ENCODE results near the gene GNB5.
"Not testable (repeated sequence)": the region's sequence is repeated elsewhere in the genome, so short reads cannot be mapped to it uniquely, and the experiment has no call there.

Gene GNB5

GRCh38 chr15:52101542-52102323, 89.5 kb downstream of the GNB5 start:
- H3K27me3 ChIP-seq: no peaks in the 10 kb centered on the region
- H3K27ac ChIP-seq: no peak overlapping the region

DNA sequence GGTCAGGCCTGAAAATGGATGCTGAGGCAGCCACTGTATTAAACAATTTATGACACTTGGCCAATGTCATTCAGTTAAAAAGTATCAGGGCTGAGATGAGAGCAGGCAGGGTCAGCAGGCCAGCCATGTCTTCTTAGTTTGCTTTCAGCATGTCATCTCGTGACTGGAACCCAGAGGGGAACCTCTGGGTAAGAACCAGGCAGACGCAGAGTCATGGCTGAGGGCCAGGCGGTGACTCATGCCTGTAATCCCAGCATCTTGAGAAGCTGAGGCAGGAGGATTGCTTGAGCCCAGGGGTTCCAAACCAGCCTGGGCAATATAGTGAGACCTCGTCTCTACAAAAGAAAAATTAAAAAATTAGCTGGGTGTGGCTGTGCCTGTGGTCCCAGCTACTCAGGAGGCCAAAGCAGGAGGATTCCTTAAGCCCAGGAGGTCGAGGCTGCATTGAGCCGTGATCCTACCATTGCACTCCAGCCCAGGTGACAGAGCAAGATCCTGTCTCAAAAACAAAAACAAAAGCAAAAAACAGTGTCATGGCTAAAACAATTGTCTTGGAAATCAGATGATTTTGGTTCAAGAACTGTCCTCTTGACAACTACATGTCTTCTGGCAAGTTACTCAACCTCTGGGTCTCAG, 90.3 kb downstream of the GNB5 start:
- no peak overlapping the region for H3K4me3 ChIP-seq (ENCODE audit: low read depth in 1 of 2, low read length in 1 of 2)
- no peaks in the 10 kb centered on the region for H3K36me3 ChIP-seq
- no peaks in the 10 kb centered on the region for H3K9me3 ChIP-seq
- no peak overlapping the region for H3K27ac ChIP-seq
- no peaks in the 10 kb centered on the region for H3K27me3 ChIP-seq
- no peaks in the 10 kb centered on the region for H3K4me1 ChIP-seq (ENCODE audit: control insufficient read depth in 1 of 2, insufficient read depth in 1 of 2, low read depth in 1 of 2, low read length in 1 of 2)
- TF ChIP-seq, protein P1, sequence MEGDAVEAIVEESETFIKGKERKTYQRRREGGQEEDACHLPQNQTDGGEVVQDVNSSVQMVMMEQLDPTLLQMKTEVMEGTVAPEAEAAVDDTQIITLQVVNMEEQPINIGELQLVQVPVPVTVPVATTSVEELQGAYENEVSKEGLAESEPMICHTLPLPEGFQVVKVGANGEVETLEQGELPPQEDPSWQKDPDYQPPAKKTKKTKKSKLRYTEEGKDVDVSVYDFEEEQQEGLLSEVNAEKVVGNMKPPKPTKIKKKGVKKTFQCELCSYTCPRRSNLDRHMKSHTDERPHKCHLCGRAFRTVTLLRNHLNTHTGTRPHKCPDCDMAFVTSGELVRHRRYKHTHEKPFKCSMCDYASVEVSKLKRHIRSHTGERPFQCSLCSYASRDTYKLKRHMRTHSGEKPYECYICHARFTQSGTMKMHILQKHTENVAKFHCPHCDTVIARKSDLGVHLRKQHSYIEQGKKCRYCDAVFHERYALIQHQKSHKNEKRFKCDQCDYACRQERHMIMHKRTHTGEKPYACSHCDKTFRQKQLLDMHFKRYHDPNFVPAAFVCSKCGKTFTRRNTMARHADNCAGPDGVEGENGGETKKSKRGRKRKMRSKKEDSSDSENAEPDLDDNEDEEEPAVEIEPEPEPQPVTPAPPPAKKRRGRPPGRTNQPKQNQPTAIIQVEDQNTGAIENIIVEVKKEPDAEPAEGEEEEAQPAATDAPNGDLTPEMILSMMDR (IDR thresholded peaks at IDR 0.05): no peak

More at GRCh38 chr15:52101542-52102323, 89.5 kb downstream of the GNB5 start:
- TF ChIP-seq, protein P1 (IDR thresholded peaks at IDR 0.05): no peak
- no peaks in the 10 kb centered on the region for H3K9me3 ChIP-seq
- no peaks in the 10 kb centered on the region for H3K36me3 ChIP-seq
- no peak overlapping the region for H3K4me3 ChIP-seq (ENCODE audit: low read depth in 1 of 2, low read length in 1 of 2)
- no peaks in the 10 kb centered on the region for H3K4me1 ChIP-seq (ENCODE audit: control insufficient read depth in 1 of 2, insufficient read depth in 1 of 2, low read depth in 1 of 2, low read length in 1 of 2)

- Histone ChIP-seq H3K4me3 (ENCODE audit: low read depth in 1 of 2, low read length in 1 of 2) (no peak overlapping the region), H3K4me1 (ENCODE audit: control insufficient read depth in 1 of 2, insufficient read depth in 1 of 2, low read depth in 1 of 2, low read length in 1 of 2) (no peaks in the 10 kb centered on the region), H3K9me3 (no peaks in the 10 kb centered on the region), H3K27me3 (no peaks in the 10 kb centered on the region), H3K27ac (no peak overlapping the region), H3K36me3 (no peaks in the 10 kb centered on the region)
- TF ChIP-seq, protein P1 (IDR thresholded peaks at IDR 0.05): no peak
Observed at GRCh38 chr15:52099651-52100272, 91.4 kb downstream of the GNB5 start.

GRCh38 chr15:52098323-52098722, 92.9 kb downstream of the GNB5 start:
- peaks cover 6% of the 10 kb centered on the region for H3K27me3 ChIP-seq
- H3K4me1 ChIP-seq (ENCODE audit: control insufficient read depth in 1 of 2, insufficient read depth in 1 of 2, low read depth in 1 of 2, low read length in 1 of 2): no peaks in the 10 kb centered on the region
- no peak overlapping the region for H3K4me3 ChIP-seq (ENCODE audit: low read depth in 1 of 2, low read length in 1 of 2)
- TF ChIP-seq, protein P1 (IDR thresholded peaks at IDR 0.05): no peak
- no peaks in the 10 kb centered on the region for H3K9me3 ChIP-seq
- H3K36me3 ChIP-seq: no peaks in the 10 kb centered on the region
- H3K27ac ChIP-seq: no peak overlapping the region

DNA sequence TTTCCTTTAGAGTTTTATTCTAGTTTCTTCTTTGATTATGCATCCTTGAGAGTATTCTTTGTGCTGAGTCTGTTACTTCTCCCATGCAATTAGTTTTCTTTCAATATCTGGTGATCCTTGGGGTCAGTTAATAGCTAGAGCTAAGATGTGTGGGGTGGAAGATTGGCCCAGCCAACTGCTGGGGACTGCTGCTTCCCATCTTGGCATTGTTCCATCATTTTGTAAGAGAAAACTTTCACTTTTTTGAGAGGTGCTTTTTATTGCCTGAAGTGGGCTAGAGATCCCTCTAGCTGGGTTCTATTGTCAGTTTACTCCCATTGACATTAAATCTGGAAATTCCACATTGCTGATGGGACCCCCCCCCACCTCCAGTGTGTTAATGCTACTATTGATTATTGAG, 94.0 kb downstream of the GNB5 start:
- H3K9me3 ChIP-seq: no peaks in the 10 kb centered on the region
- H3K4me3 ChIP-seq (ENCODE audit: low read depth in 1 of 2, low read length in 1 of 2): no peak overlapping the region
- TF ChIP-seq, protein P1 (IDR thresholded peaks at IDR 0.05): no peak
- no peaks in the 10 kb centered on the region for H3K4me1 ChIP-seq (ENCODE audit: control insufficient read depth in 1 of 2, insufficient read depth in 1 of 2, low read depth in 1 of 2, low read length in 1 of 2)
- H3K27me3 ChIP-seq: peaks cover 10% of the 10 kb centered on the region
- no peak overlapping the region for H3K27ac ChIP-seq
- H3K36me3 ChIP-seq: no peaks in the 10 kb centered on the region

- H3K36me3 ChIP-seq; H3K4me1 ChIP-seq (ENCODE audit: control insufficient read depth in 1 of 2, insufficient read depth in 1 of 2, low read depth in 1 of 2, low read length in 1 of 2); H3K27ac ChIP-seq; H3K4me3 ChIP-seq (ENCODE audit: low read depth in 1 of 2, low read length in 1 of 2); H3K9me3 ChIP-seq: not testable (repeated sequence)
- H3K27me3 ChIP-seq: peaks cover 10% of the 10 kb centered on the region
Observed at GRCh38 chr15:52096536-52096935, 94.7 kb downstream of the GNB5 start.
